DOHH2 (cell line): Measurements from ENCODE around the gene RMI1.

Experiments
- EZH2phosphoT487 ChIP-seq: fragments of 200-600 bp; sonication (generic); IDR thresholded peaks from 2 replicates; pipeline ENCODE4 v1.6.1; 2017; ENCODE audit warnings: borderline replicate concordance, mild to moderate bottlenecking, antibody characterized with exemption, low read length, moderate library complexity, mixed read lengths
- TF ChIP-seq, protein P1 (sequence below): fragments of 200-600 bp; sonication (generic); IDR thresholded peaks from one replicate; pipeline ENCODE4 v1.5.1; 2014; ENCODE audit warnings: antibody characterized with exemption, mild to moderate bottlenecking, low read depth, low read length; ENCODE audit not compliant: poor library complexity, severe bottlenecking

DNA sequence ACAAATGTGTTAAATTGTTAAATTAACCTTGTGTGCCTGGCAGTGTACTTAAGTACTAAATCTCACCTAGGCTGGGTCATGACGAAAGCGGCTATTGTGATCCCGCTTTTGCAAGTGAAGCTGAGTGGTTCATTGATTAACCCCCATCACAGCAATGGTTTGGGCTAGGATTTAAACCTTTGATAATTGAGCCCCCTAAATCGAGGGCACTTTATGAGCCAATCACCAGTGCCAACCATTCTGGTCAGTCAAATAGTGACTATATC lies 23.4 kb upstream of the RMI1 start:
- TF ChIP-seq, protein P1, sequence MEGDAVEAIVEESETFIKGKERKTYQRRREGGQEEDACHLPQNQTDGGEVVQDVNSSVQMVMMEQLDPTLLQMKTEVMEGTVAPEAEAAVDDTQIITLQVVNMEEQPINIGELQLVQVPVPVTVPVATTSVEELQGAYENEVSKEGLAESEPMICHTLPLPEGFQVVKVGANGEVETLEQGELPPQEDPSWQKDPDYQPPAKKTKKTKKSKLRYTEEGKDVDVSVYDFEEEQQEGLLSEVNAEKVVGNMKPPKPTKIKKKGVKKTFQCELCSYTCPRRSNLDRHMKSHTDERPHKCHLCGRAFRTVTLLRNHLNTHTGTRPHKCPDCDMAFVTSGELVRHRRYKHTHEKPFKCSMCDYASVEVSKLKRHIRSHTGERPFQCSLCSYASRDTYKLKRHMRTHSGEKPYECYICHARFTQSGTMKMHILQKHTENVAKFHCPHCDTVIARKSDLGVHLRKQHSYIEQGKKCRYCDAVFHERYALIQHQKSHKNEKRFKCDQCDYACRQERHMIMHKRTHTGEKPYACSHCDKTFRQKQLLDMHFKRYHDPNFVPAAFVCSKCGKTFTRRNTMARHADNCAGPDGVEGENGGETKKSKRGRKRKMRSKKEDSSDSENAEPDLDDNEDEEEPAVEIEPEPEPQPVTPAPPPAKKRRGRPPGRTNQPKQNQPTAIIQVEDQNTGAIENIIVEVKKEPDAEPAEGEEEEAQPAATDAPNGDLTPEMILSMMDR = no peak
- no peak for TF ChIP-seq EZH2phosphoT487
